NOMO-1 treated with dmso at 0.1 percent for 144 hours (cell line): ENCODE results near the gene IGHMBP2.
"Not testable (repeated sequence)": the region's sequence is repeated elsewhere in the genome, so short reads cannot be mapped to it uniquely, and the experiment has no call there.

Source experiments
- DNase-seq: peaks from one replicate; lab custom pipeline; 2025; ENCODE audit not compliant: unreplicated experiment; lab: John Stamatoyannopoulos, UW

The IGHMBP2 gene

GRCh38 chr11:68960294-68961071 lies 56.8 kb downstream of the IGHMBP2 start:
- DNase-seq = no peak

GRCh38 chr11:68961245-68961644 lies 57.6 kb downstream of the IGHMBP2 start:
- DNase-seq = no peak

- DNase-seq = no peak
Observed at GRCh38 chr11:68962527-68963250, 59.0 kb downstream of the IGHMBP2 start.

GRCh38 chr11:68963779-68964178 lies 60.1 kb downstream of the IGHMBP2 start:
- no peak for DNase-seq

GRCh38 chr11:68965901-68966853 lies 62.5 kb downstream of the IGHMBP2 start:
- no peak for DNase-seq

- DNase-seq = no peak
Observed at GRCh38 chr11:68966894-68967780, 63.4 kb downstream of the IGHMBP2 start.

- DNase-seq = no peak
Observed at GRCh38 chr11:68968306-68969250, 64.9 kb downstream of the IGHMBP2 start.

GRCh38 chr11:68969386-68969785 lies 65.7 kb downstream of the IGHMBP2 start:
- DNase-seq = no peak

- DNase-seq = no peak
Observed at GRCh38 chr11:68970921-68971636, 67.4 kb downstream of the IGHMBP2 start.

GRCh38 chr11:68973219-68973618 lies 69.5 kb downstream of the IGHMBP2 start:
- DNase-seq = no peak

GRCh38 chr11:68973706-68974105 lies 70.0 kb downstream of the IGHMBP2 start:
- not testable (repeated sequence) for DNase-seq

GRCh38 chr11:68974421-68975194 lies 70.9 kb downstream of the IGHMBP2 start:
- no peak for DNase-seq

- DNase-seq = no peak
Observed at GRCh38 chr11:68976095-68976494, 72.4 kb downstream of the IGHMBP2 start.

GRCh38 chr11:68976563-68976962 lies 72.9 kb downstream of the IGHMBP2 start:
- DNase-seq = no peak

- DNase-seq = no peak
Observed at GRCh38 chr11:68977781-68978625, 74.3 kb downstream of the IGHMBP2 start.

GRCh38 chr11:68978626-68978930 lies 74.9 kb downstream of the IGHMBP2 start:
- no peak for DNase-seq
